Cerebellar nuclear complex (tissue), 1 donor: ENCODE measurements around the gene KCNMA1.

Experiments
- DNase-seq, 2 experiments: peaks; one replicate each; lab custom pipeline; 2025; lab: John Stamatoyannopoulos, UW

KCNMA1 gene

GRCh38 chr10:77300682-77301302 is 336.8 kb downstream of the KCNMA1 start:
- no peak for DNase-seq

- no peak for DNase-seq
Observed at GRCh38 chr10:77299320-77299719, 338.3 kb downstream of the KCNMA1 start.

GRCh38 chr10:77297393-77297739 is 340.2 kb downstream of the KCNMA1 start:
- DNase-seq = no peak

GRCh38 chr10:77296534-77297392 is 340.8 kb downstream of the KCNMA1 start:
- no peak for DNase-seq

GRCh38 chr10:77293773-77294172 is 343.8 kb downstream of the KCNMA1 start:
- DNase-seq = no peak

GRCh38 chr10:77293347-77293746 is 344.3 kb downstream of the KCNMA1 start:
- DNase-seq = no peak

- no peak for DNase-seq
Observed at GRCh38 chr10:77291596-77292505, 345.8 kb downstream of the KCNMA1 start.

GRCh38 chr10:77290528-77291155 is 347.0 kb downstream of the KCNMA1 start:
- DNase-seq = no peak

GRCh38 chr10:77289790-77290189 is 347.8 kb downstream of the KCNMA1 start:
- DNase-seq = no peak

GRCh38 chr10:77289027-77289501 is 348.5 kb downstream of the KCNMA1 start:
- DNase-seq = no peak

- DNase-seq = no peak
Observed at GRCh38 chr10:77287647-77288120, 349.9 kb downstream of the KCNMA1 start.

- no peak for DNase-seq
Observed at GRCh38 chr10:77286531-77287508, 350.8 kb downstream of the KCNMA1 start.

GRCh38 chr10:77285529-77286182 is 352.0 kb downstream of the KCNMA1 start:
- DNase-seq = no peak

GRCh38 chr10:77284797-77285196 is 352.8 kb downstream of the KCNMA1 start:
- DNase-seq = no peak

GRCh38 chr10:77283326-77283725 is 354.3 kb downstream of the KCNMA1 start:
- DNase-seq = no peak

- no peak for DNase-seq
Observed at GRCh38 chr10:77282163-77282562, 355.4 kb downstream of the KCNMA1 start.

GRCh38 chr10:77281719-77282118 is 355.9 kb downstream of the KCNMA1 start:
- DNase-seq = no peak

- DNase-seq = no peak
Observed at GRCh38 chr10:77279207-77279606, 358.4 kb downstream of the KCNMA1 start.

GRCh38 chr10:77274046-77274795 is 363.4 kb downstream of the KCNMA1 start:
- no peak for DNase-seq
